PC-3 (cell line): ENCODE results near the gene NRIP1.

Experiments used
- EZH2 ChIP-seq: fragments of 300-600 bp; sonication (generic); IDR thresholded peaks from one replicate; pipeline ENCODE4 v1.6.1; 2017; ENCODE audit warnings: antibody characterized with exemption, mild to moderate bottlenecking, low read length; ENCODE audit not compliant: unreplicated experiment
- EZH2phosphoT487 ChIP-seq: fragments of 300-600 bp; sonication (generic); IDR thresholded peaks from 2 replicates; pipeline ENCODE4 v1.6.1; 2018; ENCODE audit warnings: mild to moderate bottlenecking, antibody characterized with exemption, low read length, borderline replicate concordance
- TF ChIP-seq, protein P1 (sequence below): fragments of 300-600 bp; sonication (generic); conservative IDR thresholded peaks from 2 replicates; pipeline ENCODE4 v1.5.1; 2017; ENCODE audit warnings: antibody characterized with exemption, low read depth, mild to moderate bottlenecking, low read length

- TF ChIP-seq, protein P1, sequence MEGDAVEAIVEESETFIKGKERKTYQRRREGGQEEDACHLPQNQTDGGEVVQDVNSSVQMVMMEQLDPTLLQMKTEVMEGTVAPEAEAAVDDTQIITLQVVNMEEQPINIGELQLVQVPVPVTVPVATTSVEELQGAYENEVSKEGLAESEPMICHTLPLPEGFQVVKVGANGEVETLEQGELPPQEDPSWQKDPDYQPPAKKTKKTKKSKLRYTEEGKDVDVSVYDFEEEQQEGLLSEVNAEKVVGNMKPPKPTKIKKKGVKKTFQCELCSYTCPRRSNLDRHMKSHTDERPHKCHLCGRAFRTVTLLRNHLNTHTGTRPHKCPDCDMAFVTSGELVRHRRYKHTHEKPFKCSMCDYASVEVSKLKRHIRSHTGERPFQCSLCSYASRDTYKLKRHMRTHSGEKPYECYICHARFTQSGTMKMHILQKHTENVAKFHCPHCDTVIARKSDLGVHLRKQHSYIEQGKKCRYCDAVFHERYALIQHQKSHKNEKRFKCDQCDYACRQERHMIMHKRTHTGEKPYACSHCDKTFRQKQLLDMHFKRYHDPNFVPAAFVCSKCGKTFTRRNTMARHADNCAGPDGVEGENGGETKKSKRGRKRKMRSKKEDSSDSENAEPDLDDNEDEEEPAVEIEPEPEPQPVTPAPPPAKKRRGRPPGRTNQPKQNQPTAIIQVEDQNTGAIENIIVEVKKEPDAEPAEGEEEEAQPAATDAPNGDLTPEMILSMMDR: no peak
- no peak for TF ChIP-seq EZH2
- TF ChIP-seq EZH2phosphoT487: no peak
Observed at GRCh38 chr21:15054089-15054488, 10.7 kb downstream of the NRIP1 start.
